ENCODE measurements around the gene SDR42E1. TPM values are rescaled to one million over a fixed set of nuclear protein-coding genes. Genes with fewer than 3 reads are reported as not detected.

The SDR42E1 gene
- total and polyA plus RNA-seq, 4 donors = 1.9 to 6.5 (median 3.3) TPM

DNA sequence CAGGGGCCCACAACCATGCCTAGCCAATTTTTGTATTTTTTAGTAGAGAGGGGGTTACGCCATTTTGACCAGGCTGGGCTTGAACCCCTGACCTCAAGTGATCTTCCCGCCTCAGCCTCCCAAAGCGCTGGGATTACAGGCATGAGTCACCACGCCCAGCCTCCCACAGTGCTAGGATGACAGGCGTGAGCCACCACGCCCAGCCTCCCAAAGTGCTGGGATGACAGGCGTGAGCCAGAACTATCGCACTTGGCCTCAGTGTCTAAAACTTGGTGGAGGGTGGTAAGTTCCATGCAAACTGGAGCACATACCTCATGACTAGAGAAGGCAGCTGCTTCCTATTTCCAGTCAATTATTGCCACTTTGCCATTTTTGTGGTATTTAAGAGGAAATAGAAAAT is 30.9 kb upstream of the SDR42E1 start (continued):
- TF ChIP-seq GABPA (IDR thresholded peaks at IDR 0.05 in 1 of 2, conservative IDR thresholded peaks at IDR 0.05 in 1 of 2) = no peak

DNA sequence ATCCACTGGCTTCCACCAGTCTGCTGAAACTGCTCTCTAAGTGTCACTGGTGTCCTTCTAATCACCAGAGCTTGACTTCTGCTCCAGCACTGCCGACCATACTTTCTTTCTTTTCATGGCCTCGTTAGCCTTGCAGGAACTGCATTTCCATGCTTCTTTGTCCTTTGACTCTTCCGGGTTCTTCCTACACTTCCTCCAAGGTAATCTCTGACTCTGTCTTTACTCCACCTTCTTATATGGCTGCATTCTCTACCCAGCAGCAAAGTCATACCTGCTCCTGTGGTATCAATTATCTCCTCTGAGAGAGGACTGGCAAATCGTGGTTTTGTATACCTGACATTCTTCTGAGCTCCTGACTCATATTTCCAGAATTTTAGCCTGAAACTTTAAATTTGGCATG is 30.3 kb upstream of the SDR42E1 start:
- DNase-seq (ENCODE audit: low spot score) = no peak
- WGBS = 78% methylated on average over 4 of the region's 4 CpGs
- Histone ChIP-seq H3K4me3 (ENCODE audit: low read depth in 1 of 3, low read length in 3 of 3) (no peak overlapping the region), H3K9ac (ENCODE audit: low read depth in 1 of 2, low read length in 2 of 2) (no peak overlapping the region), H3K27ac (ENCODE audit: low read depth in 1 of 2, low read length in 2 of 2) (no peak overlapping the region), H3K9me3 (ENCODE audit: control insufficient read depth in 4 of 4, low read length in 3 of 4) (no peaks in the 10 kb centered on the region), H3K36me3 (ENCODE audit: control insufficient read depth in 4 of 4, insufficient read depth in 3 of 4, low read depth in 1 of 4, low read length in 3 of 4) (no peaks in the 10 kb centered on the region), H3K4me1 (ENCODE audit: control insufficient read depth in 4 of 4, insufficient read depth in 4 of 4, low read length in 3 of 4) (peaks cover 9 to 42% (median 20%) of the 10 kb centered on the region in 4 donors), H3K27me3 (ENCODE audit: control insufficient read depth in 4 of 4, insufficient read depth in 4 of 4, low read length in 3 of 4) (no peaks in the 10 kb centered on the region)
- TF ChIP-seq, protein P1, sequence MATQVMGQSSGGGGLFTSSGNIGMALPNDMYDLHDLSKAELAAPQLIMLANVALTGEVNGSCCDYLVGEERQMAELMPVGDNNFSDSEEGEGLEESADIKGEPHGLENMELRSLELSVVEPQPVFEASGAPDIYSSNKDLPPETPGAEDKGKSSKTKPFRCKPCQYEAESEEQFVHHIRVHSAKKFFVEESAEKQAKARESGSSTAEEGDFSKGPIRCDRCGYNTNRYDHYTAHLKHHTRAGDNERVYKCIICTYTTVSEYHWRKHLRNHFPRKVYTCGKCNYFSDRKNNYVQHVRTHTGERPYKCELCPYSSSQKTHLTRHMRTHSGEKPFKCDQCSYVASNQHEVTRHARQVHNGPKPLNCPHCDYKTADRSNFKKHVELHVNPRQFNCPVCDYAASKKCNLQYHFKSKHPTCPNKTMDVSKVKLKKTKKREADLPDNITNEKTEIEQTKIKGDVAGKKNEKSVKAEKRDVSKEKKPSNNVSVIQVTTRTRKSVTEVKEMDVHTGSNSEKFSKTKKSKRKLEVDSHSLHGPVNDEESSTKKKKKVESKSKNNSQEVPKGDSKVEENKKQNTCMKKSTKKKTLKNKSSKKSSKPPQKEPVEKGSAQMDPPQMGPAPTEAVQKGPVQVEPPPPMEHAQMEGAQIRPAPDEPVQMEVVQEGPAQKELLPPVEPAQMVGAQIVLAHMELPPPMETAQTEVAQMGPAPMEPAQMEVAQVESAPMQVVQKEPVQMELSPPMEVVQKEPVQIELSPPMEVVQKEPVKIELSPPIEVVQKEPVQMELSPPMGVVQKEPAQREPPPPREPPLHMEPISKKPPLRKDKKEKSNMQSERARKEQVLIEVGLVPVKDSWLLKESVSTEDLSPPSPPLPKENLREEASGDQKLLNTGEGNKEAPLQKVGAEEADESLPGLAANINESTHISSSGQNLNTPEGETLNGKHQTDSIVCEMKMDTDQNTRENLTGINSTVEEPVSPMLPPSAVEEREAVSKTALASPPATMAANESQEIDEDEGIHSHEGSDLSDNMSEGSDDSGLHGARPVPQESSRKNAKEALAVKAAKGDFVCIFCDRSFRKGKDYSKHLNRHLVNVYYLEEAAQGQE (IDR thresholded peaks at IDR 0.05) = no peak
- no peak for TF ChIP-seq TAF1 (conservative IDR thresholded peaks at IDR 0.05)
- no peak for TF ChIP-seq FOXA1 (IDR thresholded peaks at IDR 0.05)
- no peak for TF ChIP-seq RXRA (IDR thresholded peaks at IDR 0.05)

DNA sequence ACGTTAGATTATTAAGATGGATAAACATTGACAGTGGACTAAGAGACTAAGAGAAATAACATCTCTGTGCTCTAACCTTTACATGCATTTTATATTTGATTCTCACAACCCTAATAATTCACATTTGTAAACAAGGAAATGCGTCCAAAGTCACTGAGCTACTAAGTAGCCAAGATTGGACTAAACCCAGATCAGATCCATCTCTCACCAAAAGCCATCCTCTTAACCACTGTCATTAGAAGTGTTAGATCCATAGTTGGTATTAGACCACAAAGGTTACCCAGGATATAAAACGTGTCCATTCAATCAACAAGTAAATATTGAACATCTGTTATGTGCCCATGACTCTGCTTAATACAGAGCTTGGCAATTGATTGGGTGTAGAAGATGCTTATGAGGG is 29.0 kb upstream of the SDR42E1 start:
- TF ChIP-seq FOXA2 (IDR thresholded peaks at IDR 0.05) = peak; percentile 5
- TF ChIP-seq NR2F2 (IDR thresholded peaks at IDR 0.05) = no peak
- no peak overlapping the region for H3K9ac ChIP-seq (ENCODE audit: low read depth in 1 of 2, low read length in 2 of 2)
- 40% methylated on average over 3 of the region's 3 CpGs for WGBS

DNA sequence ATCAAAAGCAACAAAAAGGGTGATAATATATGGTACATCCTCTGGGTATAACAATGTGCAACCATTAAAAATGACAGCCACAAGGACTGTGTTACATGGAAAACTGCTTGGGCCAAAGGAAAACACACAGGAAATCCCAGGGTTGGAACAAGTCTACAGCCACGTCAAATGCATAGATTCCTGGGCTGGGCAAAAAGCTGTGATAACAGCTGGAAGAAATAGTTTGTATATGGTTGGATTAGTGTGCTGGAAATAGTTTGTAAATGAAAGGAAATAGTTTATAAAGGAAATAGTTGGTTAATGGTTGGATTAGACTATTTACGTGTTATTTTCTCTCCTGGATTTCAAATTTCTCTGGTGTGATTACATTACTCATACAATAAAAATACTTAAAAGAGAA is 26.4 kb upstream of the SDR42E1 start:
- Histone ChIP-seq H3K4me1 (ENCODE audit: control insufficient read depth in 4 of 4, insufficient read depth in 4 of 4, low read length in 3 of 4) (peaks cover 12 to 35% (median 20%) of the 10 kb centered on the region in 4 donors), H3K9ac (ENCODE audit: low read depth in 1 of 2, low read length in 2 of 2) (peak overlapping the region in 1 of 2 donors; percentile 45), H3K4me3 (ENCODE audit: low read depth in 1 of 3, low read length in 3 of 3) (peak overlapping the region in 2 of 3 donors; percentile 58 to 87), H3K27me3 (ENCODE audit: control insufficient read depth in 4 of 4, insufficient read depth in 4 of 4, low read length in 3 of 4) (no peaks in the 10 kb centered on the region), H3K9me3 (ENCODE audit: control insufficient read depth in 4 of 4, low read length in 3 of 4) (no peaks in the 10 kb centered on the region), H3K27ac (ENCODE audit: low read depth in 1 of 2, low read length in 2 of 2) (no peak overlapping the region), H3K36me3 (ENCODE audit: control insufficient read depth in 4 of 4, insufficient read depth in 3 of 4, low read depth in 1 of 4, low read length in 3 of 4) (no peaks in the 10 kb centered on the region)
- DNase-seq (ENCODE audit: low spot score) = no peak
- WGBS = 53% methylated on average over 2 of the region's 2 CpGs
- TF ChIP-seq, protein P2, sequence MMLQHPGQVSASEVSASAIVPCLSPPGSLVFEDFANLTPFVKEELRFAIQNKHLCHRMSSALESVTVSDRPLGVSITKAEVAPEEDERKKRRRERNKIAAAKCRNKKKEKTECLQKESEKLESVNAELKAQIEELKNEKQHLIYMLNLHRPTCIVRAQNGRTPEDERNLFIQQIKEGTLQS (IDR thresholded peaks at IDR 0.05) = no peak
- TF ChIP-seq JUND (IDR thresholded peaks at IDR 0.05) (no peak), EGR1 (IDR thresholded peaks at IDR 0.05; ENCODE audit: low read depth in 2 of 2) (no peak), FOXA2 (IDR thresholded peaks at IDR 0.05) (no peak), GABPA (IDR thresholded peaks at IDR 0.05 in 1 of 2, conservative IDR thresholded peaks at IDR 0.05 in 1 of 2) (no peak), FOXA1 (IDR thresholded peaks at IDR 0.05) (no peak), TAF1 (conservative IDR thresholded peaks at IDR 0.05) (no peak), NR2F2 (IDR thresholded peaks at IDR 0.05) (no peak), YY1 (IDR thresholded peaks at IDR 0.05) (no peak), RXRA (IDR thresholded peaks at IDR 0.05) (no peak)
- TF ChIP-seq, protein P3, sequence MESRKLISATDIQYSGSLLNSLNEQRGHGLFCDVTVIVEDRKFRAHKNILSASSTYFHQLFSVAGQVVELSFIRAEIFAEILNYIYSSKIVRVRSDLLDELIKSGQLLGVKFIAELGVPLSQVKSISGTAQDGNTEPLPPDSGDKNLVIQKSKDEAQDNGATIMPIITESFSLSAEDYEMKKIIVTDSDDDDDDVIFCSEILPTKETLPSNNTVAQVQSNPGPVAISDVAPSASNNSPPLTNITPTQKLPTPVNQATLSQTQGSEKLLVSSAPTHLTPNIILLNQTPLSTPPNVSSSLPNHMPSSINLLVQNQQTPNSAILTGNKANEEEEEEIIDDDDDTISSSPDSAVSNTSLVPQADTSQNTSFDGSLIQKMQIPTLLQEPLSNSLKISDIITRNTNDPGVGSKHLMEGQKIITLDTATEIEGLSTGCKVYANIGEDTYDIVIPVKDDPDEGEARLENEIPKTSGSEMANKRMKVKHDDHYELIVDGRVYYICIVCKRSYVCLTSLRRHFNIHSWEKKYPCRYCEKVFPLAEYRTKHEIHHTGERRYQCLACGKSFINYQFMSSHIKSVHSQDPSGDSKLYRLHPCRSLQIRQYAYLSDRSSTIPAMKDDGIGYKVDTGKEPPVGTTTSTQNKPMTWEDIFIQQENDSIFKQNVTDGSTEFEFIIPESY (IDR thresholded peaks at IDR 0.05) = no peak
- TF ChIP-seq, protein P4, sequence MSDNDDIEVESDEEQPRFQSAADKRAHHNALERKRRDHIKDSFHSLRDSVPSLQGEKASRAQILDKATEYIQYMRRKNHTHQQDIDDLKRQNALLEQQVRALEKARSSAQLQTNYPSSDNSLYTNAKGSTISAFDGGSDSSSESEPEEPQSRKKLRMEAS (IDR thresholded peaks at IDR 0.05) = no peak
- TF ChIP-seq, protein P1 (IDR thresholded peaks at IDR 0.05) = no peak
- TF ChIP-seq, protein P5, sequence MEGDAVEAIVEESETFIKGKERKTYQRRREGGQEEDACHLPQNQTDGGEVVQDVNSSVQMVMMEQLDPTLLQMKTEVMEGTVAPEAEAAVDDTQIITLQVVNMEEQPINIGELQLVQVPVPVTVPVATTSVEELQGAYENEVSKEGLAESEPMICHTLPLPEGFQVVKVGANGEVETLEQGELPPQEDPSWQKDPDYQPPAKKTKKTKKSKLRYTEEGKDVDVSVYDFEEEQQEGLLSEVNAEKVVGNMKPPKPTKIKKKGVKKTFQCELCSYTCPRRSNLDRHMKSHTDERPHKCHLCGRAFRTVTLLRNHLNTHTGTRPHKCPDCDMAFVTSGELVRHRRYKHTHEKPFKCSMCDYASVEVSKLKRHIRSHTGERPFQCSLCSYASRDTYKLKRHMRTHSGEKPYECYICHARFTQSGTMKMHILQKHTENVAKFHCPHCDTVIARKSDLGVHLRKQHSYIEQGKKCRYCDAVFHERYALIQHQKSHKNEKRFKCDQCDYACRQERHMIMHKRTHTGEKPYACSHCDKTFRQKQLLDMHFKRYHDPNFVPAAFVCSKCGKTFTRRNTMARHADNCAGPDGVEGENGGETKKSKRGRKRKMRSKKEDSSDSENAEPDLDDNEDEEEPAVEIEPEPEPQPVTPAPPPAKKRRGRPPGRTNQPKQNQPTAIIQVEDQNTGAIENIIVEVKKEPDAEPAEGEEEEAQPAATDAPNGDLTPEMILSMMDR (IDR thresholded peaks at IDR 0.05; ENCODE audit: low read depth, low read length, missing input control) = no peak

More for the DNA sequence above, 29.0 kb upstream of the SDR42E1 start:
- Histone ChIP-seq H3K27ac (ENCODE audit: low read depth in 1 of 2, low read length in 2 of 2) (no peak overlapping the region), H3K27me3 (ENCODE audit: control insufficient read depth in 4 of 4, insufficient read depth in 4 of 4, low read length in 3 of 4) (no peaks in the 10 kb centered on the region), H3K36me3 (ENCODE audit: control insufficient read depth in 4 of 4, insufficient read depth in 3 of 4, low read depth in 1 of 4, low read length in 3 of 4) (no peaks in the 10 kb centered on the region), H3K9me3 (ENCODE audit: control insufficient read depth in 4 of 4, low read length in 3 of 4) (no peaks in the 10 kb centered on the region), H3K4me1 (ENCODE audit: control insufficient read depth in 4 of 4, insufficient read depth in 4 of 4, low read length in 3 of 4) (peaks cover 7 to 30% (median 12%) of the 10 kb centered on the region in 4 donors), H3K4me3 (ENCODE audit: low read depth in 1 of 3, low read length in 3 of 3) (no peak overlapping the region)
- no peak for DNase-seq (ENCODE audit: low spot score)
